ENCODE measurements around the gene OR7D4. TPM values are rescaled to one million over a fixed set of nuclear protein-coding genes. Genes with fewer than 3 reads are reported as not detected.
A peak's percentile ranks its signal among the peaks of the same experiment; 100 is the strongest.

Gene OR7D4
- polyA plus RNA-seq, 1 of the 3 experiments (the other 2 are of a cell fraction), result not detected

DNA sequence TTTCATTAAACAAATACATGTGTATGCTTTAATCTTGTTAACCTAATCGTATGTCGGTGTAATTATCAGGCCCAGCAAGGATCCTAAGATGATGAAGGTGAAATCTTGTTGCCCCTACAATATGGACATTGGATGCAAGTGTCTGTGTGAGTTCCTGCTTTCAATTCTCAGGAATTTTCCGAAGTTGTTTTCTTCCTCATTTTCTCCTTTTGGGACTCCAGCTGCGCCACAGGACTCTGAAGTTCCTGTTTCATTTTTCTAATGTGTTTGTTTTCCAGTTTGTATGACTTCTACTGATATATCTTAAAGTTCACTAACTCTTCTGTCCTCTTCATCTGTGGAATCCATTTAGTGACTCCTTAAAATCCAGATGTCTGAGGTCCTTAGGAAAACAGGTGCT, 52.5 kb downstream of the OR7D4 start:
- no peak overlapping the region for H3K27ac ChIP-seq (ENCODE audit: low read depth in 2 of 2, low read length in 1 of 2)
- 90% methylated on average over 4 of the region's 4 CpGs for WGBS (ENCODE audit: low lambda C conversion rate)
- H3K4me3 ChIP-seq (ENCODE audit: low read depth in 2 of 2, low read length in 1 of 2), result no peak overlapping the region
- no peaks in the 10 kb centered on the region for H3K9me2 ChIP-seq
- peaks cover 18 to 33% of the 10 kb centered on the region in 2 experiments for H3K36me3 ChIP-seq (replicated peaks in 1 of 2; ENCODE audit: control insufficient read depth in 1 of 2, insufficient read depth in 2 of 2, low read length in 1 of 2)
- H3K4me2 ChIP-seq, result no peak overlapping the region
- H3K79me2 ChIP-seq (ENCODE audit: insufficient read depth), result no peaks in the 10 kb centered on the region; the same call in 1 of the 2 replicates
- ChIA-PET POLR2A (no interaction called here), CTCF (no interaction called here)
- no peak overlapping the region for H2AFZ ChIP-seq (ENCODE audit: low read depth)
- H3F3A ChIP-seq (replicated peaks; ENCODE audit: insufficient read depth), result no peaks in the 10 kb centered on the region
- H3K27me3 ChIP-seq (ENCODE audit: insufficient read depth), result no peaks in the 10 kb centered on the region
- no peak for DNase-seq
- H3K9me3 ChIP-seq, result no peaks in the 10 kb centered on the region
- H3K4me1 ChIP-seq (ENCODE audit: control insufficient read depth in 1 of 2, insufficient read depth in 2 of 2, low read depth in 1 of 2, low read length in 1 of 2), result no peaks in the 10 kb centered on the region
- H4K20me1 ChIP-seq (ENCODE audit: insufficient read depth), result no peaks in the 10 kb centered on the region
- no peak overlapping the region for H3K9ac ChIP-seq
- TF ChIP-seq SMC3 (IDR thresholded peaks at IDR 0.05; ENCODE audit: low read depth, low read length) (no peak), ELF1 (IDR thresholded peaks at IDR 0.05) (no peak)

DNA sequence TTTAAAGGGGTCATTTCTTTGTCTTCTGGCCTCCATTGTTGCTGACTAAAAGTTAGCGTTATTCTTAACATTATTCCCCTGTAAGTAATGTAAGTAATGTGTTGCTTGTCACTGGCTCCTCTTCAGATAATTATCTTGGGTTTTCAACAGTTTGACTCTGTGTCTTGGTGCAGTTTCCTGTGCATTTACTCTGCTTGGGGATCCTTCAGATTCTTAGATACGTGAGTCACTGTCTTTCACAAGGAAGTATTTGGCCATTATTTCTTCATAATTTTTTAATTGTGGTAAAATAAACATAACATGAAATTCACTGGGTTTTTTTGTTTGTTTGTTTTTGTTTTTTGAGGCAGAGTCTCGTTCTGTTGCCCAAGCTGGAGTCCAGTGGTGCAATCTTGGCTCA, 54.1 kb downstream of the OR7D4 start:
- Histone ChIP-seq H4K20me1 (ENCODE audit: insufficient read depth) (no peaks in the 10 kb centered on the region), H2AFZ (ENCODE audit: low read depth) (no peak overlapping the region), H3K27me3 (ENCODE audit: insufficient read depth) (no peaks in the 10 kb centered on the region), H3K4me3 (ENCODE audit: low read depth in 2 of 2, low read length in 1 of 2) (no peak overlapping the region), H3F3A (replicated peaks; ENCODE audit: insufficient read depth) (no peaks in the 10 kb centered on the region), H3K36me3 (replicated peaks in 1 of 2; ENCODE audit: control insufficient read depth in 1 of 2, insufficient read depth in 2 of 2, low read length in 1 of 2) (peaks cover 34 to 49% of the 10 kb centered on the region in 2 experiments), H3K4me2 (no peak overlapping the region), H3K9ac (no peak overlapping the region), H3K4me1 (ENCODE audit: control insufficient read depth in 1 of 2, insufficient read depth in 2 of 2, low read depth in 1 of 2, low read length in 1 of 2) (no peaks in the 10 kb centered on the region), H3K9me2 (no peaks in the 10 kb centered on the region), H3K9me3 (no peaks in the 10 kb centered on the region), H3K79me2 (ENCODE audit: insufficient read depth) (no peaks in the 10 kb centered on the region; the same call in 1 of the 2 replicates), H3K27ac (ENCODE audit: low read depth in 2 of 2, low read length in 1 of 2) (no peak overlapping the region)
- TF ChIP-seq TCF12 (IDR thresholded peaks at IDR 0.05), result no peak
- TF ChIP-seq SMC3 (IDR thresholded peaks at IDR 0.05; ENCODE audit: low read depth, low read length), result no peak
- TF ChIP-seq, protein P1, sequence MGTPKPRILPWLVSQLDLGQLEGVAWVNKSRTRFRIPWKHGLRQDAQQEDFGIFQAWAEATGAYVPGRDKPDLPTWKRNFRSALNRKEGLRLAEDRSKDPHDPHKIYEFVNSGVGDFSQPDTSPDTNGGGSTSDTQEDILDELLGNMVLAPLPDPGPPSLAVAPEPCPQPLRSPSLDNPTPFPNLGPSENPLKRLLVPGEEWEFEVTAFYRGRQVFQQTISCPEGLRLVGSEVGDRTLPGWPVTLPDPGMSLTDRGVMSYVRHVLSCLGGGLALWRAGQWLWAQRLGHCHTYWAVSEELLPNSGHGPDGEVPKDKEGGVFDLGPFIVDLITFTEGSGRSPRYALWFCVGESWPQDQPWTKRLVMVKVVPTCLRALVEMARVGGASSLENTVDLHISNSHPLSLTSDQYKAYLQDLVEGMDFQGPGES (IDR thresholded peaks at IDR 0.05; ENCODE audit: low read depth, low read length), result no peak
- WGBS (ENCODE audit: low lambda C conversion rate), result 93% methylated on average over 3 of the region's 3 CpGs
- POLR2A ChIA-PET, result no interaction called here
- no peak for DNase-seq
- CTCF ChIA-PET, result no interaction called here

DNA sequence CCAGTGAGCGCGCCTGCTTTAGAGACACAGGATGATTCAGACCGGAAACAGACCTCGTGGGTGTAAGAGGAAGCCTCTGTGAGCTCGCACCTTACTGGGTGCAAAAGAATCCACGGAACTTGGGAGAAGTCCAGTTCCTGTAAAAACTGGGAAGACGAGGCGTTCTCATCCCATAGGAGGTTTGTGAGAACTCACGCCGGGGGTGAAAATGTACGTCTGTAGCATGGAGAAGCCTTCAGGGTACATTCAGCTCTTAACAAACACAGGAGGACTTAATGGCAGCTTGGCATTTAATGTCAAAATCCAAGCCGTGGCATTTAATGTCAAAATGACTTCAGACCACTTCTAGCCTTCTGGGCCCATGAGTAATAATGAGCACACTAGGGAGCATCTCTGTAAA, 58.0 kb downstream of the OR7D4 start:
- H2AFZ ChIP-seq (ENCODE audit: low read depth), result no peak overlapping the region
- POLR2A ChIA-PET, result no interaction called here
- peaks cover 68 to 87% of the 10 kb centered on the region in 2 experiments for H3K36me3 ChIP-seq (replicated peaks in 1 of 2; ENCODE audit: control insufficient read depth in 1 of 2, insufficient read depth in 2 of 2, low read length in 1 of 2)
- CTCF ChIA-PET, result no interaction called here
- H3K4me1 ChIP-seq (ENCODE audit: control insufficient read depth in 1 of 2, insufficient read depth in 2 of 2, low read depth in 1 of 2, low read length in 1 of 2), result no peaks in the 10 kb centered on the region
- peaks cover 14% of the 10 kb centered on the region; the same call in 1 of the 2 replicates for H3K79me2 ChIP-seq (ENCODE audit: insufficient read depth)
- no peaks in the 10 kb centered on the region for H4K20me1 ChIP-seq (ENCODE audit: insufficient read depth)
- no peaks in the 10 kb centered on the region for H3F3A ChIP-seq (replicated peaks; ENCODE audit: insufficient read depth)
- no peak for TF ChIP-seq RAD21 (IDR thresholded peaks at IDR 0.05; ENCODE audit: low read length)
- DNase-seq, result no peak
- WGBS (ENCODE audit: low lambda C conversion rate), result 96% methylated on average over 12 of the region's 12 CpGs
- peak overlapping the region in 1 of 2 experiments; percentile 10; a peak in 1 of 4 replicates for H3K4me3 ChIP-seq (ENCODE audit: low read depth in 2 of 2, low read length in 1 of 2)
- no peaks in the 10 kb centered on the region for H3K9me3 ChIP-seq
- H3K4me2 ChIP-seq, result no peak overlapping the region
- no peaks in the 10 kb centered on the region for H3K9me2 ChIP-seq
- no peak overlapping the region for H3K9ac ChIP-seq
- H3K27me3 ChIP-seq (ENCODE audit: insufficient read depth), result no peaks in the 10 kb centered on the region
- no peak overlapping the region for H3K27ac ChIP-seq (ENCODE audit: low read depth in 2 of 2, low read length in 1 of 2)

Other genes with a start within 250 kb of the OR7D4 start
- not detected in 2 replicates for gene MUC16, start 209.2 kb downstream of the OR7D4 start, polyA plus RNA-seq (2012; rRNA removed)
- not detected in 2 replicates for gene OR1M1, start 132.5 kb downstream of the OR7D4 start, polyA plus RNA-seq (2012; rRNA removed)
- not detected in 2 replicates for gene OR7G2, start 112.1 kb downstream of the OR7D4 start, polyA plus RNA-seq (2012; rRNA removed)
- not detected in 2 replicates for gene OR7G1, start 103.8 kb downstream of the OR7D4 start, polyA plus RNA-seq (2012; rRNA removed)
- gene OR7G3, start 92.6 kb downstream of the OR7D4 start, polyA plus RNA-seq (2012; rRNA removed), result not detected in 2 replicates
- gene ZNF317, start 79.2 kb downstream of the OR7D4 start, polyA plus RNA-seq (2012; rRNA removed), result 13.2 and 16.0 TPM in 2 replicates
- not detected in 2 replicates for gene OR7D2, start 40.6 kb downstream of the OR7D4 start, polyA plus RNA-seq (2012; rRNA removed)
- not detected in 2 replicates for gene OR7E24, start 31.3 kb upstream of the OR7D4 start, polyA plus RNA-seq (2012; rRNA removed)
- 0.97 and 1.2 TPM in 2 replicates for gene ZNF699, start 90.2 kb upstream of the OR7D4 start, polyA plus RNA-seq (2012; rRNA removed)
- gene ZNF559, start 104.6 kb upstream of the OR7D4 start, polyA plus RNA-seq (2012; rRNA removed), result 10.4 and 15.2 TPM in 2 replicates
- gene ZNF177, start 143.4 kb upstream of the OR7D4 start, polyA plus RNA-seq (2012; rRNA removed), result 2.6 and 3.6 TPM in 2 replicates
- 11.1 and 19.6 TPM in 2 replicates for gene ZNF266, start 216.0 kb upstream of the OR7D4 start, polyA plus RNA-seq (2012; rRNA removed)